ENCODE results near the gene EME1.
A peak's percentile ranks its signal among the peaks of the same experiment; 100 is the strongest.

EME1 gene

DNA sequence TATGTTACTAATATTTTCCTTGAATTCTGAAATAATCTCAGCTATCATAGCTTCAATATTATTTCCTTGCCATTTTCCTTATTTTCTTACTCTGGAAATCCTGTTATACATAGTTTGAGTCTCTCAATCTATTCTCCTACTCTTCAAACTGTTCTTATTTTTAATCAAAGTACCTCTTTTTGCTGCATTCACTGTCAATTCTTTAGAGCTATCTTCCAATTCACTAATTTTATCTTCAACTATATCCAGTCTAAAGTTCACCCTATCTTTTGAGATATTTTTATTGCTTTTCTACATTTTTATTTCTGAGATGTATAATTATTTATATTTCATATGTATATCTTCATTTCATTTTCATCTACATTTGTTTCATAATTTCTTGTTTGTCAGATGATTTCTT, 34.4 kb upstream of the EME1 start:
- Histone ChIP-seq H3K27ac (replicated peaks) (no peak overlapping the region), H3K27me3 (ENCODE audit: insufficient read depth, poor library complexity, severe bottlenecking) (no peaks in the 10 kb centered on the region), H3K4me3 (replicated peaks; ENCODE audit: insufficient read depth, low read length) (no peak overlapping the region)
- TF ChIP-seq POLR2AphosphoS5 (IDR thresholded peaks at IDR 0.05; ENCODE audit: low read depth), result no peak
- no peak for DNase-seq (ENCODE audit: low read depth in 1 of 2, low spot score in 1 of 2)

DNA sequence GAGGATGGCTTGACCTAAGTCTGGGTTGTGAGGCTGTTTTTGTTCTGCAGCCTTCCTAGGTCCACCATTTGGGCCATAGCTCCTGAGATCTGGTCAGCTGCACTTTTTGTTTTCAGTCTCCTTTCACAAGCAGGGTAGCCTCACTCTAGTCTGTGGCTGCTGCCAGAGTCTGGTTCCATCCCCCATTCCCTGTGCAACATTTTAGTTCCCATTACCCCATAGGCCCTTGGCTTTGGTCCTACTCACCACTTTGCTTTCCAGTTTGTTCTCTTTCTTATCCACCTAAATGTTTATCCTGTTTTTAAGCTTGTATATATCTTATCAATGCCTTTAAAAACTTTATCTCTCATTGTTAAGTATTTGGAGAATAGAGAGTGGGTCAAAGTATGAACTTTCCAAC, 33.6 kb upstream of the EME1 start:
- no peak overlapping the region for H3K4me3 ChIP-seq (replicated peaks; ENCODE audit: insufficient read depth, low read length)
- no peak overlapping the region for H3K27ac ChIP-seq (replicated peaks)
- no peak for DNase-seq (ENCODE audit: low read depth in 1 of 2, low spot score in 1 of 2)
- no peaks in the 10 kb centered on the region for H3K27me3 ChIP-seq (ENCODE audit: insufficient read depth, poor library complexity, severe bottlenecking)
- TF ChIP-seq, protein P1, sequence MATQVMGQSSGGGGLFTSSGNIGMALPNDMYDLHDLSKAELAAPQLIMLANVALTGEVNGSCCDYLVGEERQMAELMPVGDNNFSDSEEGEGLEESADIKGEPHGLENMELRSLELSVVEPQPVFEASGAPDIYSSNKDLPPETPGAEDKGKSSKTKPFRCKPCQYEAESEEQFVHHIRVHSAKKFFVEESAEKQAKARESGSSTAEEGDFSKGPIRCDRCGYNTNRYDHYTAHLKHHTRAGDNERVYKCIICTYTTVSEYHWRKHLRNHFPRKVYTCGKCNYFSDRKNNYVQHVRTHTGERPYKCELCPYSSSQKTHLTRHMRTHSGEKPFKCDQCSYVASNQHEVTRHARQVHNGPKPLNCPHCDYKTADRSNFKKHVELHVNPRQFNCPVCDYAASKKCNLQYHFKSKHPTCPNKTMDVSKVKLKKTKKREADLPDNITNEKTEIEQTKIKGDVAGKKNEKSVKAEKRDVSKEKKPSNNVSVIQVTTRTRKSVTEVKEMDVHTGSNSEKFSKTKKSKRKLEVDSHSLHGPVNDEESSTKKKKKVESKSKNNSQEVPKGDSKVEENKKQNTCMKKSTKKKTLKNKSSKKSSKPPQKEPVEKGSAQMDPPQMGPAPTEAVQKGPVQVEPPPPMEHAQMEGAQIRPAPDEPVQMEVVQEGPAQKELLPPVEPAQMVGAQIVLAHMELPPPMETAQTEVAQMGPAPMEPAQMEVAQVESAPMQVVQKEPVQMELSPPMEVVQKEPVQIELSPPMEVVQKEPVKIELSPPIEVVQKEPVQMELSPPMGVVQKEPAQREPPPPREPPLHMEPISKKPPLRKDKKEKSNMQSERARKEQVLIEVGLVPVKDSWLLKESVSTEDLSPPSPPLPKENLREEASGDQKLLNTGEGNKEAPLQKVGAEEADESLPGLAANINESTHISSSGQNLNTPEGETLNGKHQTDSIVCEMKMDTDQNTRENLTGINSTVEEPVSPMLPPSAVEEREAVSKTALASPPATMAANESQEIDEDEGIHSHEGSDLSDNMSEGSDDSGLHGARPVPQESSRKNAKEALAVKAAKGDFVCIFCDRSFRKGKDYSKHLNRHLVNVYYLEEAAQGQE (IDR thresholded peaks at IDR 0.05; ENCODE audit: insufficient replicate concordance, low read depth), result no peak
- TF ChIP-seq GABPA (IDR thresholded peaks at IDR 0.05; ENCODE audit: low read depth), result no peak
- no peak for TF ChIP-seq POLR2AphosphoS5 (IDR thresholded peaks at IDR 0.05; ENCODE audit: low read depth)
- TF ChIP-seq, protein P2, sequence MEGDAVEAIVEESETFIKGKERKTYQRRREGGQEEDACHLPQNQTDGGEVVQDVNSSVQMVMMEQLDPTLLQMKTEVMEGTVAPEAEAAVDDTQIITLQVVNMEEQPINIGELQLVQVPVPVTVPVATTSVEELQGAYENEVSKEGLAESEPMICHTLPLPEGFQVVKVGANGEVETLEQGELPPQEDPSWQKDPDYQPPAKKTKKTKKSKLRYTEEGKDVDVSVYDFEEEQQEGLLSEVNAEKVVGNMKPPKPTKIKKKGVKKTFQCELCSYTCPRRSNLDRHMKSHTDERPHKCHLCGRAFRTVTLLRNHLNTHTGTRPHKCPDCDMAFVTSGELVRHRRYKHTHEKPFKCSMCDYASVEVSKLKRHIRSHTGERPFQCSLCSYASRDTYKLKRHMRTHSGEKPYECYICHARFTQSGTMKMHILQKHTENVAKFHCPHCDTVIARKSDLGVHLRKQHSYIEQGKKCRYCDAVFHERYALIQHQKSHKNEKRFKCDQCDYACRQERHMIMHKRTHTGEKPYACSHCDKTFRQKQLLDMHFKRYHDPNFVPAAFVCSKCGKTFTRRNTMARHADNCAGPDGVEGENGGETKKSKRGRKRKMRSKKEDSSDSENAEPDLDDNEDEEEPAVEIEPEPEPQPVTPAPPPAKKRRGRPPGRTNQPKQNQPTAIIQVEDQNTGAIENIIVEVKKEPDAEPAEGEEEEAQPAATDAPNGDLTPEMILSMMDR (IDR thresholded peaks at IDR 0.05; ENCODE audit: insufficient read depth, low read length), result no peak
- no peak for TF ChIP-seq SPI1 (IDR thresholded peaks at IDR 0.05; ENCODE audit: borderline replicate concordance, low read depth)

DNA sequence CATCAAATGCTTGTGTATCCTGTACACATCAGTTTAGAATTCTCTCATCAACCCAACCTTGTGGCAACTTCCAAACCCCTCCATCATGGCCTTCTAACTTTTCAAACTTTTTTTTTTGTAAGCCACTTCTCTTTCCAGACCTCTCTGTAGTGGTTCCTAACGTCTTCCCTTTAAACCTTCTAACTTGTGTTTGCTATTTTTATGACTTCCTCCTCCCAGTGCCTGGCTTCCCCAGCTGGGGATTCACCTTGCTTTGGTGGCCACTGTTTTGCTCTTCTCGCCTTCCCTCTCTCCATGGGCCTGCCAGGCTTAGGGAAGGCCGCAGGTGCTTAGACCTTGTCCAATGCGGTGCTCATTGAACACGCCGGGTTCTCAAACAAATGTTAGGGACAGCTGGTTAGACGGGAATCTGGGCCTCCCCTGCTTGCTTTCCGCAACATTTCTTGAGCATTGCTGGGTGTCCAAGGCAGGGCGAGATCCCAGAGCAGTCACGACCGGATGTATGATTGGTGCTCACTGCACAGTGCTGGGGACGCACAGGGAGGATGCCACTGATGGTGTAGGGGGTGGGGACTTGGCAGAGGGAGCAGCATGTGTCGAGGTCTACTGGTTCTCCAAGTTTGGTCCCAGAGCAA, 28.2 kb upstream of the EME1 start:
- Histone ChIP-seq H3K4me3 (replicated peaks; ENCODE audit: insufficient read depth, low read length) (no peak overlapping the region), H3K27me3 (ENCODE audit: insufficient read depth, poor library complexity, severe bottlenecking) (no peaks in the 10 kb centered on the region), H3K27ac (replicated peaks) (no peak overlapping the region)
- DNase-seq (ENCODE audit: low read depth in 1 of 2, low spot score in 1 of 2), result no peak
- TF ChIP-seq POLR2AphosphoS5 (IDR thresholded peaks at IDR 0.05; ENCODE audit: low read depth), result no peak
- TF ChIP-seq SPI1 (IDR thresholded peaks at IDR 0.05; ENCODE audit: borderline replicate concordance, low read depth), result peak; percentile 52; the same call in 1 of the 2 replicates

DNA sequence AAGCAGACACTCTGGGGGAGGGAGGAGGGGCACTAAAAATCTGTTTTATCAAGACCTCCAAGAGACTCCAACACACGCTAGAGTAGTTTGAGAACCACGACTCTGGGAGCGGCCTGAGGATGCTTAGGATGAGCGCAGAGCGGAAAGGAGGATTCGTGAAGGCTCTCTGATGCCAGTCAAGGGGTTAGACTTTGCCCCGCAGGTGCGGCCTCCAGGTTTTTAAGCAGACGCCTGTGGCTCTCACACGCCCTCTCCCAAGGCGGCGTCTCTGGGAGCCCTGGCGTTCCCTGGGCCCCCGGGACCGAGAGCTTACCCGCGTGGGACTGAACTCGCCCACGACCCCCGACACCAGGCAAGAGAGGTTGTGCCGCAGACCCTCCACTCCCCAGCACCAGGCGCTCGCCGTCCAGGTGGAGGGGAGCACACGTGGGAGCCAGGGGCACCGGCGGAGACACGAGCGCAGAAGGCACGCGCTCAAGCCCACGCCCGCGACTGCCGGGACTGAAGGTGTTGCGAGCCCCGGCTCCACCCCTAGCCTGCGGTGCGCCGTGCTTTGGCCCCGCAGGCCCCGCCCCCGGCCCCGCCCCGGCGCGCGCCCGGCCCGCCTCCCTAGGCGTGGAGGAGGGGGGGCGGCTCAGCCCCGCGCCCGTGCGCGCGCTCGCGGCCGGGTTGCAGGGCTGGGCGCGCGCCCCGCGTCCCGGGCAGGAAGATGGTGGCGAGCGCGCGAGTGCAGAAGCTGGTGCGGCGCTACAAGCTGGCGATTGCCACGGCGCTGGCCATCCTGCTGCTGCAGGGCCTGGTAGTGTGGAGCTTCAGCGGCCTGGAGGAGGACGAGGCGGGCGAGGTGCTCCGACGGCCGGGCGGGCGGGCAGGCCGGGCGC, 27.4 kb upstream of the EME1 start, which contains the start of gene XYLT2:
TSS of gene XYLT2 (plus strand) at position 695 of the 881 bp plus-strand sequence. CDS start at position 710, 15 bp downstream.
- peak; percentile 79 to 85 for DNase-seq (ENCODE audit: low read depth in 1 of 2, low spot score in 1 of 2)
- no peaks in the 10 kb centered on the region for H3K27me3 ChIP-seq (ENCODE audit: insufficient read depth, poor library complexity, severe bottlenecking)
- TF ChIP-seq GABPA (IDR thresholded peaks at IDR 0.05; ENCODE audit: low read depth) (no peak), POLR2AphosphoS5 (IDR thresholded peaks at IDR 0.05; ENCODE audit: low read depth) (peak; percentile 83), SPI1 (IDR thresholded peaks at IDR 0.05; ENCODE audit: borderline replicate concordance, low read depth) (no peak)
- TF ChIP-seq, protein P2 (IDR thresholded peaks at IDR 0.05; ENCODE audit: insufficient read depth, low read length), result no peak
- TF ChIP-seq, protein P1 (IDR thresholded peaks at IDR 0.05; ENCODE audit: insufficient replicate concordance, low read depth), result no peak
- H3K27ac ChIP-seq (replicated peaks), result peak within 1 kb of the TSS; percentile 71
- H3K4me3 ChIP-seq (replicated peaks; ENCODE audit: insufficient read depth, low read length), result peak within 1 kb of the TSS; percentile 60

All from HL-60 (cell line).